Nephron (organoid): ENCODE measurements around the gene CLCA1.

Source experiments
- H3K27ac Mint-ChIP-seq, 3 experiments: 2 replicates each; pipeline ENCODE4 v1.8.0; 2020; ENCODE audit warnings: mixed read lengths in 3 of 3, mild to moderate bottlenecking in 2 of 3, moderate library complexity in 1 of 3
- H3K27me3 Mint-ChIP-seq: 2 replicates; pipeline ENCODE4 v1.8.0; 2021; ENCODE audit warnings: low read depth, mild to moderate bottlenecking, moderate library complexity, mixed read lengths
- H3K36me3 Mint-ChIP-seq: 2 replicates; pipeline ENCODE4 v1.8.0; 2020; ENCODE audit warnings: low read depth, mixed read lengths
- H3K4me1 Mint-ChIP-seq: 2 replicates; pipeline ENCODE4 v1.8.0; 2020; ENCODE audit warnings: mixed read lengths
- H3K4me3 Mint-ChIP-seq, 3 experiments: 2 replicates each; pipeline ENCODE4 v1.8.0; 2020; ENCODE audit warnings: mild to moderate bottlenecking in 3 of 3, mixed read lengths in 3 of 3, moderate library complexity in 2 of 3
- H3K9me3 Mint-ChIP-seq: 2 replicates; pipeline ENCODE4 v1.8.0; 2020; ENCODE audit warnings: mixed read lengths
- TF ChIP-seq, protein P1 (sequence below), 3 experiments: fragments of 200-600 bp; sonication (generic); IDR thresholded peaks; one replicate each; pipeline ENCODE4 v1.5.0; 2021; ENCODE audit warnings: antibody characterized with exemption in 3 of 3; ENCODE audit not compliant: unreplicated experiment in 3 of 3

The CLCA1 gene

DNA sequence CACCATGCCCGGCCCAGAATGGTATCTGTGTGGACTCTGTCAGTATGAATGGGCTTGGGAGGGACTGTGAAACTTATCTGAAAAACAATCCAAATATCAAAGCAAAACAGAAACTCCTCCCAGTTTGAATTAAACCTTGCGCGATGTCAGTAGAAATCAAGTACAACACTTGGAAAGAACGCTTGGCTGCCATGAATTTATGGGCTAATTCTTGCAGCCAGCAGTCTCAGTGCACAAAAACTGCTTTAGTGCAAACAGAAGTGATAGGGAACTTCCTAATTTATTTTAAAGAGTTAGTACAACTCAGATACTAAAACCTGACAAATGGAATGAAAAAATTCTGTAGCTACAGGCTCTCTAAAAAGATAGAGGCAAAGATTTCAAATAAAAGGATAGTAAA, 8.5 kb downstream of the CLCA1 start:
- Mint-ChIP-seq H3K4me1 (peaks cover 17% of the 10 kb centered on the region), H3K27me3 (no peaks in the 10 kb centered on the region), H3K27ac (peak overlapping the region in 2 of 3 experiments; percentile 12 to 48), H3K4me3 (no peak overlapping the region), H3K36me3 (no peaks in the 10 kb centered on the region), H3K9me3 (no peaks in the 10 kb centered on the region)
- TF ChIP-seq, protein P1, sequence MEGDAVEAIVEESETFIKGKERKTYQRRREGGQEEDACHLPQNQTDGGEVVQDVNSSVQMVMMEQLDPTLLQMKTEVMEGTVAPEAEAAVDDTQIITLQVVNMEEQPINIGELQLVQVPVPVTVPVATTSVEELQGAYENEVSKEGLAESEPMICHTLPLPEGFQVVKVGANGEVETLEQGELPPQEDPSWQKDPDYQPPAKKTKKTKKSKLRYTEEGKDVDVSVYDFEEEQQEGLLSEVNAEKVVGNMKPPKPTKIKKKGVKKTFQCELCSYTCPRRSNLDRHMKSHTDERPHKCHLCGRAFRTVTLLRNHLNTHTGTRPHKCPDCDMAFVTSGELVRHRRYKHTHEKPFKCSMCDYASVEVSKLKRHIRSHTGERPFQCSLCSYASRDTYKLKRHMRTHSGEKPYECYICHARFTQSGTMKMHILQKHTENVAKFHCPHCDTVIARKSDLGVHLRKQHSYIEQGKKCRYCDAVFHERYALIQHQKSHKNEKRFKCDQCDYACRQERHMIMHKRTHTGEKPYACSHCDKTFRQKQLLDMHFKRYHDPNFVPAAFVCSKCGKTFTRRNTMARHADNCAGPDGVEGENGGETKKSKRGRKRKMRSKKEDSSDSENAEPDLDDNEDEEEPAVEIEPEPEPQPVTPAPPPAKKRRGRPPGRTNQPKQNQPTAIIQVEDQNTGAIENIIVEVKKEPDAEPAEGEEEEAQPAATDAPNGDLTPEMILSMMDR (IDR thresholded peaks at IDR 0.05; ENCODE audit: unreplicated experiment in 3 of 3), result no peak

- TF ChIP-seq, protein P1 (IDR thresholded peaks at IDR 0.05; ENCODE audit: unreplicated experiment in 3 of 3), result no peak
- no peaks in the 10 kb centered on the region for H3K36me3 Mint-ChIP-seq
- H3K27me3 Mint-ChIP-seq, result no peaks in the 10 kb centered on the region
- no peaks in the 10 kb centered on the region for H3K9me3 Mint-ChIP-seq
- no peak overlapping the region for H3K4me3 Mint-ChIP-seq
- peaks cover 14% of the 10 kb centered on the region for H3K4me1 Mint-ChIP-seq
- H3K27ac Mint-ChIP-seq, result peak overlapping the region in 1 of 3 experiments; percentile 48
These were observed 9.0 kb downstream of the CLCA1 start for GRCh38 chr1:86477682-86478081.

- H3K27ac Mint-ChIP-seq, result peak overlapping the region in 2 of 3 experiments; percentile 14 to 48
- H3K9me3 Mint-ChIP-seq, result no peaks in the 10 kb centered on the region
- H3K27me3 Mint-ChIP-seq, result no peaks in the 10 kb centered on the region
- H3K4me1 Mint-ChIP-seq, result peaks cover 14% of the 10 kb centered on the region
- H3K4me3 Mint-ChIP-seq, result no peak overlapping the region
- no peaks in the 10 kb centered on the region for H3K36me3 Mint-ChIP-seq
- TF ChIP-seq, protein P1 (IDR thresholded peaks at IDR 0.05; ENCODE audit: unreplicated experiment in 3 of 3), result no peak
These were observed 9.9 kb downstream of the CLCA1 start for GRCh38 chr1:86478416-86479156.

DNA sequence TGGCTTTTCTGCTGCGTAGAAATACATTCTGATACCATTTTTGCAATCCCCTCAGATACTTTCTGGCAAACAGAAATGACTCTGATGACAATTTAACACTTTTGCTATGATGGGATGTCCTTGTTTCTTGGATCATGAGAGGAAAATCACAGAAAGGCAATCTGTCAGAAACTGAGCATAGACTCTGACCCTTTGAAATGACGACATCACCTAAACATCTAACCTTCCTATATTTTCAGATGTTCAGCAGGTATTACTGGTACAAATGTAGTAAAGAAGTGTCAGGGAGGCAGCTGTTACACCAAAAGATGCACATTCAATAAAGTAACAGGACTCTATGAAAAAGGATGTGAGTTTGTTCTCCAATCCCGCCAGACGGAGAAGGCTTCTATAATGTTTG, 13.2 kb downstream of the CLCA1 start:
- TF ChIP-seq, protein P1 (IDR thresholded peaks at IDR 0.05; ENCODE audit: unreplicated experiment in 3 of 3), result no peak
- H3K9me3 Mint-ChIP-seq, result no peaks in the 10 kb centered on the region
- peaks cover 14% of the 10 kb centered on the region for H3K4me1 Mint-ChIP-seq
- no peaks in the 10 kb centered on the region for H3K27me3 Mint-ChIP-seq
- H3K27ac Mint-ChIP-seq, result no peak overlapping the region
- H3K4me3 Mint-ChIP-seq, result no peak overlapping the region
- H3K36me3 Mint-ChIP-seq, result no peaks in the 10 kb centered on the region

DNA sequence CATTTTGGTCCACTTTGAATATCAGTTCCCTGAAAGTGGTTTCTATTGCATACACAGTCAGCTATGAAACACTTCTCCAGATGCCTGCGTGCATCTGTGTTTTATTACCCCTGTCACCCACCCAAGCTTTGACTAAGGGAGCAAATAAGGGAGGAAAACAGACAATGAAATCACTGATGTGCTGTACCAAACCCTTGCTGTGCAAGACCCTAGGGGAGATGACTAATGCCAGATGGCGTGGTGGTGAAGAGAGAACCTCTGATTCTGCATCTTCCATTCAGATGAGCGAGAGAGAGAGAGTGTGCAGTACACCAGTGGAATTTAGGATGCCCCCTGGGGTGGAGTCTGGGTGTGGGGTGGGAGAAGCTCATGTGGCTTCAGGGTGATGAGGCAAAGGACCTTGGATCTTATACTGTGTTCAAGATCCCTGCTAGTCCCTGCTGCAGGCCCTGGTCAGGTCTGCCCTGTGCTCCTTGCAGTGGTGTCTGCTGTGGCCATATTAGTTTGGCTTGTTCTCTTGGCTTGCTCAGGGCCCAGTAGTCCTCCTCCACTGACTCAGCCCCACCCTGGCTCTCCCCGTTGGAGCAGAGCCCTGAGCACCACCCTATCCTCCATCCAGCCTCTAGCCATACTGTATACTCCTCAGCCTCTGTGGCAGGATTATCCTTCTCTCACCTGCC, 18.5 kb downstream of the CLCA1 start:
- no peaks in the 10 kb centered on the region for H3K36me3 Mint-ChIP-seq
- H3K9me3 Mint-ChIP-seq, result no peaks in the 10 kb centered on the region
- peaks cover 8% of the 10 kb centered on the region for H3K27me3 Mint-ChIP-seq
- TF ChIP-seq, protein P1 (IDR thresholded peaks at IDR 0.05; ENCODE audit: unreplicated experiment in 3 of 3), result no peak
- no peak overlapping the region for H3K4me3 Mint-ChIP-seq
- no peak overlapping the region for H3K27ac Mint-ChIP-seq
- H3K4me1 Mint-ChIP-seq, result no peaks in the 10 kb centered on the region

GRCh38 chr1:86487811-86488141, 19.0 kb downstream of the CLCA1 start:
- H3K27me3 Mint-ChIP-seq, result peaks cover 8% of the 10 kb centered on the region
- no peaks in the 10 kb centered on the region for H3K36me3 Mint-ChIP-seq
- H3K4me3 Mint-ChIP-seq, result no peak overlapping the region
- H3K27ac Mint-ChIP-seq, result no peak overlapping the region
- no peaks in the 10 kb centered on the region for H3K4me1 Mint-ChIP-seq
- TF ChIP-seq, protein P1 (IDR thresholded peaks at IDR 0.05; ENCODE audit: unreplicated experiment in 3 of 3), result no peak
- no peaks in the 10 kb centered on the region for H3K9me3 Mint-ChIP-seq
